ENCODE data around the gene HDAC5.
"Not testable (repeated sequence)": the region's sequence is repeated elsewhere in the genome, so short reads cannot be mapped to it uniquely, and the experiment has no call there.

Gene HDAC5

DNA sequence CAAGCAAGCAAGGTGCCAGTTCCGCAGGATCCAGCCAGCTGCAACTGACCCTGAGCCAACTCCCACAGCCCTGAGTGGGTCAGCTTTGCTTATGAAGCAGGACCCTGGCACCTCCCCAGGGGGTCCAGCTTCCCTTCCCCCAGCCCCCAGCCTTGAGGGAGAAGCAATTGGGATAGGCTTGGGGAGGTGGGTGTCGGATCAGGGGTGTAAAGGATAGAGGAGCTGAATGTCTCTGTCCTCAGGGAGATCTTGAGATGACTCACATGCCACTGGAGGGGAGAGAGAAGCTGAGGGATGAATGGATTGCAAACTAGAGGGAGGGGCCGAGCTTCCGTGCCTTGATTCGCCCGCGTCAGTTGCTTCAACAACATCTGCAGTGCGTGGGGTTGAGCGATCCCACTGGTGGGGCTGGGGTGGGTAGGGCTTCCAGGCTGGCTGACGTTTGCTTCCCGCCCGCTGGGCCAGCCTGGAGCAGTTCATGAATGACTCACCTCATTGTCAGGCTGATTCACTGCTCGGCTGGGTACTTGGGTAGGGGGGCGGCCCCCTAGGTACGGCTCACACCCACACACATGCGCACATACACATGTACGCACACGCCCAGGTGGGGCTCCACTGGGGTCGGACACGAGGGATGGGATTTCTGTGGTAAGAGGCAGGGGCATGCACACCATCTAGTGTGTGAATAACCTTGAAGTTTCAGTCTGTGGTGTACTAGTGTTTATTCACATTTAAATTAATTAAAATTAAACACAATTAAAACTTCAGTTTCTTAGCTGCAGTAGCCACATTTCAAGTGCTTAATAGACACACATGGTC is 14.7 kb upstream of the HDAC5 start:
- Histone ChIP-seq H3K27ac (ENCODE audit: poor library complexity, severe bottlenecking) (peak overlapping the region; percentile 92), H3K36me3 (ENCODE audit: low read depth) (no peaks in the 10 kb centered on the region), H3K27me3 (ENCODE audit: insufficient read depth, poor library complexity, severe bottlenecking) (no peaks in the 10 kb centered on the region), H3K4me1 (ENCODE audit: insufficient read depth, poor library complexity, severe bottlenecking) (peaks cover 17% of the 10 kb centered on the region), H3K4me3 (ENCODE audit: severe bottlenecking) (no peak overlapping the region), H3K9me3 (ENCODE audit: severe bottlenecking) (no peaks in the 10 kb centered on the region)
- TF ChIP-seq, protein P1, sequence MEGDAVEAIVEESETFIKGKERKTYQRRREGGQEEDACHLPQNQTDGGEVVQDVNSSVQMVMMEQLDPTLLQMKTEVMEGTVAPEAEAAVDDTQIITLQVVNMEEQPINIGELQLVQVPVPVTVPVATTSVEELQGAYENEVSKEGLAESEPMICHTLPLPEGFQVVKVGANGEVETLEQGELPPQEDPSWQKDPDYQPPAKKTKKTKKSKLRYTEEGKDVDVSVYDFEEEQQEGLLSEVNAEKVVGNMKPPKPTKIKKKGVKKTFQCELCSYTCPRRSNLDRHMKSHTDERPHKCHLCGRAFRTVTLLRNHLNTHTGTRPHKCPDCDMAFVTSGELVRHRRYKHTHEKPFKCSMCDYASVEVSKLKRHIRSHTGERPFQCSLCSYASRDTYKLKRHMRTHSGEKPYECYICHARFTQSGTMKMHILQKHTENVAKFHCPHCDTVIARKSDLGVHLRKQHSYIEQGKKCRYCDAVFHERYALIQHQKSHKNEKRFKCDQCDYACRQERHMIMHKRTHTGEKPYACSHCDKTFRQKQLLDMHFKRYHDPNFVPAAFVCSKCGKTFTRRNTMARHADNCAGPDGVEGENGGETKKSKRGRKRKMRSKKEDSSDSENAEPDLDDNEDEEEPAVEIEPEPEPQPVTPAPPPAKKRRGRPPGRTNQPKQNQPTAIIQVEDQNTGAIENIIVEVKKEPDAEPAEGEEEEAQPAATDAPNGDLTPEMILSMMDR (IDR thresholded peaks at IDR 0.05; ENCODE audit: poor library complexity, severe bottlenecking): peak; percentile 10
- ATAC-seq (ENCODE audit: low read depth) (peak; percentile 91), DNase-seq (ENCODE audit: low spot score) (peak; percentile 100)

DNA sequence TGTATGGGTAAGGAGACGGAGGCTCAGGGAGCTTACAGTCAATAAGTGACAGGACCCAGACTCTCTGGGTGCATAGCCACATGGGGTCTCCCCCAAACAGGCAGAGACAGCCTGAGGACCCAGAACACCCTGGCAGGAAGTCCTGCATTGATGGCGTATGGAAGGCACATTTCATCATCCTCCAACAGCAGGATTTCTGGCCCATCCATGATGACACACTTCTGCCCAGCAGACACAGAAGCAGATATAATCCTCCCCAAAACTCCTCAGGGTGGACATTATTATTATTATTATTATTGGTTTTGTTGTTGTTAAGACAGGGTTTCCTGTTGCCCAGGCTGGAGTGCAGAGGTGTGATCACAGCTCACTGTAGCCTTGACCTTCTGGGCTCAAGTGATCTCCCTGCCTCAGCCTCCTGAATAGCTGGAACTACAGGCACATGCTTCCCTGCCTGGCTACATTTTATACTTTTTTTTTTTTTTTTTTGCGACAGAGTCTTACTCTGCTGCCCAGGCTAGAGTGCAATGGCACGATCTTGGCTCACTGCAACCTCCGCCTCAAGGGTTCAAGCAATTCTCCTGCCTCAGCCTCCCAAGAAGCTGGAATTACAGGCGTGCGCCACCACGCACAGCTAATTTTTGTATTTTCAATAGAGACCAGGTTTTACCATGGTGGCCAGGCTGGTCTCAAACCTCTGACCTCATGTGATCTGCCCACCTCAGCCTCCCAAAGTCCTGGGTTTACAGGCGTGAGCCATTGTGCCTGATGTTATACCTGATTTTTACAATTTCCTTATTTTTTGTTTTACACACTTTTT is 11.5 kb upstream of the HDAC5 start:
- H3K4me1 ChIP-seq (ENCODE audit: insufficient read depth, poor library complexity, severe bottlenecking): peaks cover 20% of the 10 kb centered on the region
- no peak overlapping the region for H3K27ac ChIP-seq (ENCODE audit: poor library complexity, severe bottlenecking)
- no peak overlapping the region for H3K4me3 ChIP-seq (ENCODE audit: severe bottlenecking)
- no peaks in the 10 kb centered on the region for H3K36me3 ChIP-seq (ENCODE audit: low read depth)
- H3K9me3 ChIP-seq (ENCODE audit: severe bottlenecking): no peaks in the 10 kb centered on the region
- ATAC-seq (ENCODE audit: low read depth): no peak
- no peak for DNase-seq (ENCODE audit: low spot score)
- H3K27me3 ChIP-seq (ENCODE audit: insufficient read depth, poor library complexity, severe bottlenecking): no peaks in the 10 kb centered on the region
- TF ChIP-seq, protein P1 (IDR thresholded peaks at IDR 0.05; ENCODE audit: poor library complexity, severe bottlenecking): no peak

DNA sequence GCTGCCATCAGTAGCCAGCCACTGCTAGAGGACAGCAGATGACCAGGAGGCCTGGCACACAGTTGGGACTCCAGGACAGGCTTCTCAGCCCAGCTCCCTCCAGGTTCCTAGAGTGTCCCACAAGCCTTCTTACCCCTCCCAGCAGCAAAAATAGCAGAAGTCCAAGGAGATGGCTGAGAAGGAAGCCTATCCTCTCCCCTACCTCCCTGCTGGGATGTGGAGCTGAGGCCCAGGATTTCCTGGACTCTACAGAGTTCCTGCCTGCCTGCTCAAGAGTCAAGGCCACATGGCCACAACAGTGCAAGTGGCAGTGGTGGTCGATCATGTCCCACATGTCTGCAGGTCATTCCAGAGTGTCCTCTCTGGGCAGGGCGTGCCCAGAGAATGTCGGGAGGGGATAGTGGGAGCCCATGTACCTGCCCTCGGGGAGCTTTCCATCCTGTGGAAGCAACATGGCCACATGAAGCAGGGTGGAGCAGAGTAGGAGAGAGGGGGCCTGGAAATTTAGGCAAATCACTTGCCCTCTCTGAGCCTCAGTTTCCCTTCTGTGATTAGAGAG is 10.6 kb upstream of the HDAC5 start:
- Histone ChIP-seq H3K4me1 (ENCODE audit: insufficient read depth, poor library complexity, severe bottlenecking) (peaks cover 19% of the 10 kb centered on the region), H3K9me3 (ENCODE audit: severe bottlenecking) (no peaks in the 10 kb centered on the region), H3K27ac (ENCODE audit: poor library complexity, severe bottlenecking) (no peak overlapping the region), H3K27me3 (ENCODE audit: insufficient read depth, poor library complexity, severe bottlenecking) (no peaks in the 10 kb centered on the region), H3K4me3 (ENCODE audit: severe bottlenecking) (no peak overlapping the region), H3K36me3 (ENCODE audit: low read depth) (no peaks in the 10 kb centered on the region)
- DNase-seq (ENCODE audit: low spot score): no peak
- ATAC-seq (ENCODE audit: low read depth): no peak
- TF ChIP-seq, protein P1 (IDR thresholded peaks at IDR 0.05; ENCODE audit: poor library complexity, severe bottlenecking): no peak

DNA sequence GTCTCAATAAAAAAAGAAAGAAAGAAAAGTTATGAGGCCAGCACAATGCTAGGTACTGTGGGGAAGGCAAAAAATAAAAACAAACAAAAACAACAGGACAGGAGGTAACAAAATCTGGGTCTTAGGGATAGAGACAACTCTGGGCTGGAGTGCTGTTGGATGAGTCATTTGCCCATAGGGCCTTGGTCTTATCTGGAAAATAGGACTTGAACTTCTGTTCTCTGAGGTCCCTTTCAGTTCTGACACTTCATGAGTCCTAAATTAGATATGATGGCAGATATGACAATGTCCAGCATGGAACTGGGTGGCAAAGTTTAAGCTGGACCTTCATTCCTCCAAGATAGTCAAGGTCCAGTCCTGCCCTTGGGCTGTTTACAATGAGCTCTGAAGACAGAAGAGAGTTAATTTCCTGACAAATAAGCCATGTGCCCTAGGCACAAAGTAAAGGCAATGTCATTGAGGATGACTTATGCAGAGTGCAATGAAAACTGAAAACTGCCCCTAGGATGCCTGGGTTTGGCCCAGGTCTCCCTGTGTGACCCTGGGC is 8.9 kb upstream of the HDAC5 start:
- Histone ChIP-seq H3K4me3 (ENCODE audit: severe bottlenecking) (no peak overlapping the region), H3K36me3 (ENCODE audit: low read depth) (no peaks in the 10 kb centered on the region), H3K9me3 (ENCODE audit: severe bottlenecking) (no peaks in the 10 kb centered on the region), H3K27me3 (ENCODE audit: insufficient read depth, poor library complexity, severe bottlenecking) (no peaks in the 10 kb centered on the region), H3K4me1 (ENCODE audit: insufficient read depth, poor library complexity, severe bottlenecking) (peaks cover 6% of the 10 kb centered on the region), H3K27ac (ENCODE audit: poor library complexity, severe bottlenecking) (no peak overlapping the region)
- 0 out of 3 replicates have a peak, but pooled peaks have one; percentile 45 for ATAC-seq (ENCODE audit: low read depth)
- TF ChIP-seq, protein P1 (IDR thresholded peaks at IDR 0.05; ENCODE audit: poor library complexity, severe bottlenecking): no peak
- no peak for DNase-seq (ENCODE audit: low spot score)

DNA sequence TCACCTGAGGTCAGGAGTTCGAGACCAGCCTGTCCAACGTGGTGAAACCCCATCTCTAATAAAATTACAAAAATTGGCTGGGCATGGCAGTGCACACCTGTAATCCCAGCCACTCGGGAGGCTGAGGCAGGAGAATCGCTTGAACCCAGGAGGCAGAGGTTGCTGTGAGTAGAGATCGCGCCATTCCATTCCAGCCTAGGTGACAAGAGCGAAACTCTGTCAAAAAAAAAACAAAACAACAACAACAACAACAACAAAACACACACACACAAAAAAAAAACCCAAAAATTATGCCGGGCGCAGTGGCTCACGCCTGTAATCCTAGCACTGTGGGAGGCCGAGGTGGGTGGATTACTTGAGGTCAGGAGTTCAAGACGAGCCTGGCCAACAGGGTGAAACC is 7.9 kb upstream of the HDAC5 start:
- not testable (repeated sequence) for H3K4me3 ChIP-seq (ENCODE audit: severe bottlenecking); H3K36me3 ChIP-seq (ENCODE audit: low read depth); DNase-seq (ENCODE audit: low spot score); H3K4me1 ChIP-seq (ENCODE audit: insufficient read depth, poor library complexity, severe bottlenecking); ATAC-seq (ENCODE audit: low read depth); H3K27ac ChIP-seq (ENCODE audit: poor library complexity, severe bottlenecking); H3K9me3 ChIP-seq (ENCODE audit: severe bottlenecking); H3K27me3 ChIP-seq (ENCODE audit: insufficient read depth, poor library complexity, severe bottlenecking)

All from RWPE2 (cell line).